HL-60 (cell line): ENCODE results near the gene PXDC1.

Experiments used
- DNase-seq, 2 experiments: peaks; one replicate each; pipeline ENCODE4 v3.0.0-alpha.2; 2010 to 2020; ENCODE audit warnings: low read depth in 1 of 2, low spot score in 1 of 2
- H3K27ac ChIP-seq: fragments of 250-450 bp; sonication (Bioruptor Pico); replicated peaks from 2 replicates; pipeline ENCODE4 v1.5.1; 2020; ENCODE audit warnings: mild to moderate bottlenecking, moderate library complexity
- H3K27me3 ChIP-seq: fragments of 250-450 bp; sonication (Bioruptor Pico); 2 replicates; pipeline ENCODE4 v1.5.1; 2021; ENCODE audit warnings: mild to moderate bottlenecking, moderate library complexity; ENCODE audit not compliant: insufficient read depth, poor library complexity, severe bottlenecking
- H3K4me3 ChIP-seq: replicated peaks from 2 replicates; pipeline ENCODE4 v1.5.1; 2011; ENCODE audit warnings: mild to moderate bottlenecking, control low read depth, low read length; ENCODE audit not compliant: insufficient read depth
- CTCF ChIP-seq: IDR thresholded peaks from one replicate; pipeline ENCODE4 v1.5.1; 2011; ENCODE audit warnings: low read length, control low read depth, inconsistent platforms; ENCODE audit not compliant: insufficient read depth
- GABPA ChIP-seq: IDR thresholded peaks from 2 replicates; pipeline ENCODE4 v1.6.1; 2012; ENCODE audit warnings: low read depth
- POLR2AphosphoS5 ChIP-seq: IDR thresholded peaks from 2 replicates; pipeline ENCODE4 v1.6.1; 2012; ENCODE audit warnings: low read depth
- SPI1 ChIP-seq: IDR thresholded peaks from 2 replicates; pipeline ENCODE4 v1.6.1; 2012; ENCODE audit warnings: low read depth, mild to moderate bottlenecking, borderline replicate concordance
- TF ChIP-seq, protein P1 (sequence below): IDR thresholded peaks from 2 replicates; pipeline ENCODE4 v1.6.1; 2012; ENCODE audit warnings: low read depth; ENCODE audit not compliant: insufficient replicate concordance

Gene PXDC1

GRCh38 chr6:3707024-3707423 lies 44.5 kb downstream of the PXDC1 start:
- no peak overlapping the region for H3K27ac ChIP-seq
- no peak for TF ChIP-seq CTCF
- no peak for TF ChIP-seq SPI1
- TF ChIP-seq, protein P1, sequence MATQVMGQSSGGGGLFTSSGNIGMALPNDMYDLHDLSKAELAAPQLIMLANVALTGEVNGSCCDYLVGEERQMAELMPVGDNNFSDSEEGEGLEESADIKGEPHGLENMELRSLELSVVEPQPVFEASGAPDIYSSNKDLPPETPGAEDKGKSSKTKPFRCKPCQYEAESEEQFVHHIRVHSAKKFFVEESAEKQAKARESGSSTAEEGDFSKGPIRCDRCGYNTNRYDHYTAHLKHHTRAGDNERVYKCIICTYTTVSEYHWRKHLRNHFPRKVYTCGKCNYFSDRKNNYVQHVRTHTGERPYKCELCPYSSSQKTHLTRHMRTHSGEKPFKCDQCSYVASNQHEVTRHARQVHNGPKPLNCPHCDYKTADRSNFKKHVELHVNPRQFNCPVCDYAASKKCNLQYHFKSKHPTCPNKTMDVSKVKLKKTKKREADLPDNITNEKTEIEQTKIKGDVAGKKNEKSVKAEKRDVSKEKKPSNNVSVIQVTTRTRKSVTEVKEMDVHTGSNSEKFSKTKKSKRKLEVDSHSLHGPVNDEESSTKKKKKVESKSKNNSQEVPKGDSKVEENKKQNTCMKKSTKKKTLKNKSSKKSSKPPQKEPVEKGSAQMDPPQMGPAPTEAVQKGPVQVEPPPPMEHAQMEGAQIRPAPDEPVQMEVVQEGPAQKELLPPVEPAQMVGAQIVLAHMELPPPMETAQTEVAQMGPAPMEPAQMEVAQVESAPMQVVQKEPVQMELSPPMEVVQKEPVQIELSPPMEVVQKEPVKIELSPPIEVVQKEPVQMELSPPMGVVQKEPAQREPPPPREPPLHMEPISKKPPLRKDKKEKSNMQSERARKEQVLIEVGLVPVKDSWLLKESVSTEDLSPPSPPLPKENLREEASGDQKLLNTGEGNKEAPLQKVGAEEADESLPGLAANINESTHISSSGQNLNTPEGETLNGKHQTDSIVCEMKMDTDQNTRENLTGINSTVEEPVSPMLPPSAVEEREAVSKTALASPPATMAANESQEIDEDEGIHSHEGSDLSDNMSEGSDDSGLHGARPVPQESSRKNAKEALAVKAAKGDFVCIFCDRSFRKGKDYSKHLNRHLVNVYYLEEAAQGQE: no peak
- no peak for TF ChIP-seq GABPA
- TF ChIP-seq POLR2AphosphoS5: no peak
- H3K27me3 ChIP-seq: no peaks in the 10 kb centered on the region
- no peak for DNase-seq
- H3K4me3 ChIP-seq: no peak overlapping the region

DNA sequence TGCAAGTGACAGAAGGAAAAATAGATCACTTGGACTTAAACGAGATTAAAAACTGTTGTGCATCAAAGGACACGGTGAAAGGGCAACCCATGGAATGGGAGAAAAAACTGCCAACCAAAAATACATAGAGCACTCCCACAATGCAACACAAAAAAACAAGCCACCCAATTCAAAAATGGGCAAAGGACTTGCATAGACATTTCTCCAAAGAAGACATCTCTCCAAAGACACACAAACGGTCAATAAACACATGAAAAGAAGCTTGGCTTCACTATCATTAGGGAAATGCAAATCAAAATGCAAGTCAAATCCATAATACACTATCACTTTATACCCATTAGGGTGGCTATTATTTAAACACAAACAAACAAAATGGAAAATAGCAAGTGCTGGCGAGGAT lies 45.0 kb downstream of the PXDC1 start:
- Histone ChIP-seq H3K27ac (no peak overlapping the region), H3K4me3 (no peak overlapping the region), H3K27me3 (no peaks in the 10 kb centered on the region)
- DNase-seq: no peak
- TF ChIP-seq, protein P1: no peak
- TF ChIP-seq POLR2AphosphoS5: no peak
- TF ChIP-seq GABPA: no peak
- no peak for TF ChIP-seq SPI1
- TF ChIP-seq CTCF: no peak

DNA sequence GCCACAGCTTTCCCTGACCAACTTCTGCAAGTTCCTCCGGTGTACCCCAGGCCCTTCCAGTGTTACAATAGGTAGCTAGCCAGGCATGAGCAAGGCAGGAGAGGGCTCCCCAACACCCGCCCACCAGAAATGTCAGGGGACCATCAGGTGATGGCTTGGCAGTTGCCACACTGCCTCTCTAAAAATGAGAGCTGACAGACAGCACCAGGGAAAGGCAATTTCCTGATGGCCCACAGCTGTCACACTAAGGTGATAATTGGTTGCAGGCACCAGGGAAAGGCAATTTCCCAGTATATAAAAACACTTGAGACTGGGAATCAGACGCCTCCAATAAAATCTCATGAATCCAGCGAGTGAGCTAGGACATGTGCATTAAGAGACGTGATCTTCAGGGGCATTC lies 49.9 kb downstream of the PXDC1 start:
- Histone ChIP-seq H3K4me3 (no peak overlapping the region), H3K27me3 (no peaks in the 10 kb centered on the region), H3K27ac (no peak overlapping the region)
- TF ChIP-seq SPI1: no peak
- TF ChIP-seq CTCF: no peak
- TF ChIP-seq, protein P1: no peak
- no peak for TF ChIP-seq POLR2AphosphoS5
- TF ChIP-seq GABPA: no peak
- no peak for DNase-seq
